ENCODE data around the gene ALB.

ALB gene

DNA sequence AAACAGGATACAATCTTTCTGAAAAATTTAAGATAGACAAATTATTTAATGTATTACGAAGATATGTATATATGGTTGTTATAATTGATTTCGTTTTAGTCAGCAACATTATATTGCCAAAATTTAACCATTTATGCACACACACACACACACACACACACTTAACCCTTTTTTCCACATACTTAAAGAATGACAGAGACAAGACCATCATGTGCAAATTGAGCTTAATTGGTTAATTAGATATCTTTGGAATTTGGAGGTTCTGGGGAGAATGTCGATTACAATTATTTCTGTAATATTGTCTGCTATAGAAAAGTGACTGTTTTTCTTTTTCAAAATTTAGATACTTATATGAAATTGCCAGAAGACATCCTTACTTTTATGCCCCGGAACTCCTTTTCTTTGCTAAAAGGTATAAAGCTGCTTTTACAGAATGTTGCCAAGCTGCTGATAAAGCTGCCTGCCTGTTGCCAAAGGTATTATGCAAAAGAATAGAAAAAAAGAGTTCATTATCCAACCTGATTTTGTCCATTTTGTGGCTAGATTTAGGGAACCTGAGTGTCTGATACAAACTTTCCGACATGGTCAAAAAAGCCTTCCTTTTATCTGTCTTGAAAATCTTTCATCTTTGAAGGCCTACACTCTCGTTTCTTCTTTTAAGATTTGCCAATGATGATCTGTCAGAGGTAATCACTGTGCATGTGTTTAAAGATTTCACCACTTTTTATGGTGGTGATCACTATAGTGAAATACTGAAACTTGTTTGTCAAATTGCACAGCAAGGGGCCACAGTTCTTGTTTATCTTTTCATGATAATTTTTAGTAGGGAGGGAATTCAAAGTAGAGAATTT, 5.2 kb downstream of the ALB start:
- DNase-seq = no peak

DNA sequence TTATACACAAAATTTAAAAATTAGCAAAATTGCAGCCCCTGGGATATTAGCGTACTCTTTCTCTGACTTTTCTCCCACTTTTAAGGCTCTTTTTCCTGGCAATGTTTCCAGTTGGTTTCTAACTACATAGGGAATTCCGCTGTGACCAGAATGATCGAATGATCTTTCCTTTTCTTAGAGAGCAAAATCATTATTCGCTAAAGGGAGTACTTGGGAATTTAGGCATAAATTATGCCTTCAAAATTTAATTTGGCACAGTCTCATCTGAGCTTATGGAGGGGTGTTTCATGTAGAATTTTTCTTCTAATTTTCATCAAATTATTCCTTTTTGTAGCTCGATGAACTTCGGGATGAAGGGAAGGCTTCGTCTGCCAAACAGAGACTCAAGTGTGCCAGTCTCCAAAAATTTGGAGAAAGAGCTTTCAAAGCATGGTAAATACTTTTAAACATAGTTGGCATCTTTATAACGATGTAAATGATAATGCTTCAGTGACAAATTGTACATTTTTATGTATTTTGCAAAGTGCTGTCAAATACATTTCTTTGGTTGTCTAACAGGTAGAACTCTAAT, 6.0 kb downstream of the ALB start:
- no peak for DNase-seq

DNA sequence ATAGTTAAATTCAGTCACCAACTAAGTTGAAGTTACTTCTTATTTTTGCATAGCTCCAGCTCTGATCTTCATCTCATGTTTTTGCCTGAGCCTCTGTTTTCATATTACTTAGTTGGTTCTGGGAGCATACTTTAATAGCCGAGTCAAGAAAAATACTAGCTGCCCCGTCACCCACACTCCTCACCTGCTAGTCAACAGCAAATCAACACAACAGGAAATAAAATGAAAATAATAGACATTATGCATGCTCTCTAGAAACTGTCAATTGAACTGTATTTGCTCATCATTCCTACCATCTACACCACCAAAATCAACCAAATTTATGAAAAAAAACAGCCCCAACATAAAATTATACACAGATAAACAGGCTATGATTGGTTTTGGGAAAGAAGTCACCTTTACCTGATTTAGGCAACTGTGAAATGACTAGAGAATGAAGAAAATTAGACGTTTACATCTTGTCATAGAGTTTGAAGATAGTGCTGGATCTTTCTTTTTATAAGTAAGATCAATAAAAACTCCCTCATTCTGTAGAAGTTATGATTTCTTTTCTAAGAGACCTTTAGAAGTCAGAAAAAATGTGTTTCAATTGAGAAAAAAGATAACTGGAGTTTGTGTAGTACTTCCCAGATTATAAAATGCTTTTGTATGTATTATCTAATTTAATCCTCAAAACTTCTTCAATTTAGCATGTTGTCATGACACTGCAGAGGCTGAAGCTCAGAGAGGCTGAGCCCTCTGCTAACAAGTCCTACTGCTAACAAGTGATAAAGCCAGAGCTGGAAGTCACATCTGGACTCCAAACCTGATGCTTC, 7.0 kb downstream of the ALB start:
- no peak for DNase-seq

DNA sequence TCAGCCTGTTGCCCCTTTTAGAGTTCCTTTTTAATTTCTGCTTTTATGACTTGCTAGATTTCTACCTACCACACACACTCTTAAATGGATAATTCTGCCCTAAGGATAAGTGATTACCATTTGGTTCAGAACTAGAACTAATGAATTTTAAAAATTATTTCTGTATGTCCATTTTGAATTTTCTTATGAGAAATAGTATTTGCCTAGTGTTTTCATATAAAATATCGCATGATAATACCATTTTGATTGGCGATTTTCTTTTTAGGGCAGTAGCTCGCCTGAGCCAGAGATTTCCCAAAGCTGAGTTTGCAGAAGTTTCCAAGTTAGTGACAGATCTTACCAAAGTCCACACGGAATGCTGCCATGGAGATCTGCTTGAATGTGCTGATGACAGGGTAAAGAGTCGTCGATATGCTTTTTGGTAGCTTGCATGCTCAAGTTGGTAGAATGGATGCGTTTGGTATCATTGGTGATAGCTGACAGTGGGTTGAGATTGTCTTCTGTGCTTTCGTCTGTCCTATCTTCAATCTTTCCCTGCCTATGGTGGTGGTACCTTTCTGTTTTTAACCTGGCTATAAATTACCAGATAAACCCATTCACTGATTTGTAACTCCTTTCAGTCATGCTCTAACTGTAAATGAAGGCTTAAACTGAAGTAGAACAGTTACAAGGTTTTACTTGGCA, 7.8 kb downstream of the ALB start:
- DNase-seq = no peak

DNA sequence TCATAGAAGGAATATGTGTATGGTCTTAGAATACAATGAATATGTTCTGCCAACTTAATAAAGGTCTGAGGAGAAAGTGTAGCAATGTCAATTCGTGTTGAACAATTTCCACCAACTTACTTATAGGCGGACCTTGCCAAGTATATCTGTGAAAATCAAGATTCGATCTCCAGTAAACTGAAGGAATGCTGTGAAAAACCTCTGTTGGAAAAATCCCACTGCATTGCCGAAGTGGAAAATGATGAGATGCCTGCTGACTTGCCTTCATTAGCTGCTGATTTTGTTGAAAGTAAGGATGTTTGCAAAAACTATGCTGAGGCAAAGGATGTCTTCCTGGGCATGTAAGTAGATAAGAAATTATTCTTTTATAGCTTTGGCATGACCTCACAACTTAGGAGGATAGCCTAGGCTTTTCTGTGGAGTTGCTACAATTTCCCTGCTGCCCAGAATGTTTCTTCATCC, 9.2 kb downstream of the ALB start:
- DNase-seq = no peak

DNA sequence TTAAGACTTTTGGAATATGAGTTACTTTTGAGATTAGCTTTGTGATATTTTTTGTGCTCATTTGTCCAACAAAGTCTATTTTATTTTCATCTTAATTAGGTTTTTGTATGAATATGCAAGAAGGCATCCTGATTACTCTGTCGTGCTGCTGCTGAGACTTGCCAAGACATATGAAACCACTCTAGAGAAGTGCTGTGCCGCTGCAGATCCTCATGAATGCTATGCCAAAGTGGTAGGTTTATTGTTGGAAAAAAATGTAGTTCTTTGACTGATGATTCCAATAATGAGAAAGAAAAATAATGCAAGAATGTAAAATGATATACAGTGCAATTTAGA, 10.8 kb downstream of the ALB start:
- no peak for DNase-seq

DNA sequence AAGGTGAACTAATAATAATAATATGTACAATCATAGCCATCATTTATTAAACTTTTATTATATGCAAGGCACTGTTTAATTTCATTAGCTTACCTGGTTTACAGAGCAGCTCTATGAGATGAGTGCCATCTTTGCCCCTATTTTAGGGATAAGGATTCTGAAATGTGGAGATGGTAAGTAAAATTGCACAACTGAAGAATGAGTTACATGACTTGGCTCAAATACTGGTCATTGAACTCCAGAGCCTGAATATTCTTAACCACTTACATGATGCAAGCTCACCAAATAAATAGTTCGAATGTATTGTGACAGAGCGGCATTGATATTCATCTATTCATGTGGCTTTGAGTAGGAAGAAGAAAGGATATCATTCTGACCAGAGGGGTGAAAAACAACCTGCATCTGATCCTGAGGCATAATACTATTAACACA, 11.7 kb downstream of the ALB start:
- DNase-seq = no peak

DNA sequence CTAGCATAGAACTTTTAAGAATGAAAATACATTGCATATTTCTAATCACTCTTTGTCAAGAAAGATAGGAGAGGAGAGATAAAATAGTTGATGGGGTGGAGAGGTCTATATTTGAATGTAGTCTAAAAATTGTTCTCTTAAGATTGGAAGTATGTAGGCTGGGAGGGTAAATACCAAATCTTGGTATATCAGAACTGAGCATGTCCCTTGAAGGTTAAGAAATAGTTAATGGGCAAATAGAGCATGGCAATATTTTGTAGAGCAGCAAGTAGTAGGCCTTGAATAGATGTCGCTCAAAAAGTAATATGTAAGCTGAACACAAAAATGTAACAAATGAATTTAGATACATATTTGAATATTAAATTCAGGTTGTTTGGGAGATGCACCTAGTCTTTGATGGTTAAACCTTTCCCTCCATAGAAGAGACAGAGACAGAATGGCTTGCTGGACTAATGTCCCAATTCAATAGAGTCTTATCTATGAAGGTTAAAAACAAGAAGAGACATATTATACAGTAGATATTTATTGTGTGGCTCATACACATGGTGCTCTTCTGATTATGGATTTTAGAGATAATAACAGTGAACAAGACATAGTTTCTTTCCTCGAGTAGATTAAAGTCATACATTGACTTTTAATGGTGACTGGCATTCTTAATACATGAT, 12.5 kb downstream of the ALB start:
- DNase-seq = no peak

DNA sequence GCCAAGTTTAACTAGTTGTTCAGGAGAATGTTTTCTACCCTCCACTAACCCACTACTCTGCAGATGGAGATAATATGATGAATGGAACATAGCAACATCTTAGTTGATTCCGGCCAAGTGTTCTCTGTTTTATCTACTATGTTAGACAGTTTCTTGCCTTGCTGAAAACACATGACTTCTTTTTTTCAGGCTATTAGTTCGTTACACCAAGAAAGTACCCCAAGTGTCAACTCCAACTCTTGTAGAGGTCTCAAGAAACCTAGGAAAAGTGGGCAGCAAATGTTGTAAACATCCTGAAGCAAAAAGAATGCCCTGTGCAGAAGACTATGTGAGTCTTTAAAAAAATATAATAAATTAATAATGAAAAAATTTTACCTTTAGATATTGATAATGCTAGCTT, 13.3 kb downstream of the ALB start:
- DNase-seq = no peak

DNA sequence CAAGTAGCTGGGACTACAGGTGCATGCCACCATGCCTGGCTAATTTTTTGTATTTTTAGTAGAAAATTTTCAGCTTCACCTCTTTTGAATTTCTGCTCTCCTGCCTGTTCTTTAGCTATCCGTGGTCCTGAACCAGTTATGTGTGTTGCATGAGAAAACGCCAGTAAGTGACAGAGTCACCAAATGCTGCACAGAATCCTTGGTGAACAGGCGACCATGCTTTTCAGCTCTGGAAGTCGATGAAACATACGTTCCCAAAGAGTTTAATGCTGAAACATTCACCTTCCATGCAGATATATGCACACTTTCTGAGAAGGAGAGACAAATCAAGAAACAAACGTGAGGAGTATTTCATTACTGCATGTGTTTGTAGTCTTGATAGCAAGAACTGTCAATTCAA, 13.9 kb downstream of the ALB start:
- no peak for DNase-seq

DNA sequence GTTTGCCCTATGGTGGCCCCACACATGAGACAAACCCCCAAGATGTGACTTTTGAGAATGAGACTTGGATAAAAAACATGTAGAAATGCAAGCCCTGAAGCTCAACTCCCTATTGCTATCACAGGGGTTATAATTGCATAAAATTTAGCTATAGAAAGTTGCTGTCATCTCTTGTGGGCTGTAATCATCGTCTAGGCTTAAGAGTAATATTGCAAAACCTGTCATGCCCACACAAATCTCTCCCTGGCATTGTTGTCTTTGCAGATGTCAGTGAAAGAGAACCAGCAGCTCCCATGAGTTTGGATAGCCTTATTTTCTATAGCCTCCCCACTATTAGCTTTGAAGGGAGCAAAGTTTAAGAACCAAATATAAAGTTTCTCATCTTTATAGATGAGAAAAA, 14.6 kb downstream of the ALB start:
- DNase-seq = no peak

DNA sequence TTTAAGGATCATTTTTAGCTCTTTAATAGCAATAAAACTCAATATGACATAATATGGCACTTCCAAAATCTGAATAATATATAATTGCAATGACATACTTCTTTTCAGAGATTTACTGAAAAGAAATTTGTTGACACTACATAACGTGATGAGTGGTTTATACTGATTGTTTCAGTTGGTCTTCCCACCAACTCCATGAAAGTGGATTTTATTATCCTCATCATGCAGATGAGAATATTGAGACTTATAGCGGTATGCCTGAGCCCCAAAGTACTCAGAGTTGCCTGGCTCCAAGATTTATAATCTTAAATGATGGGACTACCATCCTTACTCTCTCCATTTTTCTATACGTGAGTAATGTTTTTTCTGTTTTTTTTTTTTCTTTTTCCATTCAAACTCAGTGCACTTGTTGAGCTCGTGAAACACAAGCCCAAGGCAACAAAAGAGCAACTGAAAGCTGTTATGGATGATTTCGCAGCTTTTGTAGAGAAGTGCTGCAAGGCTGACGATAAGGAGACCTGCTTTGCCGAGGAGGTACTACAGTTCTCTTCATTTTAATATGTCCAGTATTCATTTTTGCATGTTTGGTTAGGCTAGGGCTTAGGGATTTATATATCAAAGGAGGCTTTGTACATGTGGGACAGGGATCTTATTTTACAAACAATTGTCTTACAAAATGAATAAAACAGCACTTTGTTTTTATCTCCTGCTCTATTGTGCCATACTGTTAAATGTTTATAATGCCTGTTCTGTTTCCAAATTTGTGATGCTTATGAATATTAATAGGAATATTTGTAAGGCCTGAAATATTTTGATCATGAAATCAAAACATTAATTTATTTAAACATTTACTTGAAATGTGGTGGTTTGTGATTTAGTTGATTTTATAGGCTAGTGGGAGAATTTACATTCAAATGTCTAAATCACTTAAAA, 15.3 kb downstream of the ALB start:
- no peak for DNase-seq

DNA sequence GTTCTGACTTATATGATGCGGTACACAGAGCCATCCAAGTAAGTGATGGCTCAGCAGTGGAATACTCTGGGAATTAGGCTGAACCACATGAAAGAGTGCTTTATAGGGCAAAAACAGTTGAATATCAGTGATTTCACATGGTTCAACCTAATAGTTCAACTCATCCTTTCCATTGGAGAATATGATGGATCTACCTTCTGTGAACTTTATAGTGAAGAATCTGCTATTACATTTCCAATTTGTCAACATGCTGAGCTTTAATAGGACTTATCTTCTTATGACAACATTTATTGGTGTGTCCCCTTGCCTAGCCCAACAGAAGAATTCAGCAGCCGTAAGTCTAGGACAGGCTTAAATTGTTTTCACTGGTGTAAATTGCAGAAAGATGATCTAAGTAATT, 16.5 kb downstream of the ALB start:
- DNase-seq = no peak

DNA sequence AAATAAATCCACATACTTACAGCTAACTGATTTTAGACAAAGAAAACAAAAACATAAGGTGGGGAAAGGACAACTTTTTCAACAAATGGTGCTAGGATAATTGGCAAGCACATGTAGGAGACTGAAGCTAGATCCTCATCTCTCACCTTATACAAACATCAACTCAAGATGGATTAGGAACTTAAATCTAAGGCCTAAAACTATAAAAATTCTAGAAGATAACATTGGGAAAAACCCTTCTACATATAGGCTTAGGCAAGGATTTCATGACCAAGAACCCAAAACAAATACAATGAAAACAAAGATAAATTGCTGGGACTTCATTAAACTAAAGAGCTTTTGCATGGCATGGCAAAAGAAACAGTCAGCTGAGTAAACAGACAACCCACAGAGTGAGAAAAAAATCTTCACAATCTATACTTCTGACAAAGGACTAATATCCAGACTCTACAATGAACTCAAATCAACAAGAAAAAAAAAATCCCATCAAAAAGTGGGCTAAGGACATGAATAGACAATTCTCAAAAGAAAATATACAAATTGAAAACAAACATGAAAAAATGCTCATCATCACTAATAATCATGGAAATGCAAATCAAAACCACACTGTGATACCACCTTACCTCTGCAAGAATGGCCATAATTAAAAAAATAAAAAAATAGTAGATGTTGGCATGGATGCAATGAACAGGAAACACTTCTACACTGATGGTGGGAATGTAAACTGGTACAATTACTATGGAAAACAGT, 17.8 kb downstream of the ALB start:
- DNase-seq = no peak

DNA sequence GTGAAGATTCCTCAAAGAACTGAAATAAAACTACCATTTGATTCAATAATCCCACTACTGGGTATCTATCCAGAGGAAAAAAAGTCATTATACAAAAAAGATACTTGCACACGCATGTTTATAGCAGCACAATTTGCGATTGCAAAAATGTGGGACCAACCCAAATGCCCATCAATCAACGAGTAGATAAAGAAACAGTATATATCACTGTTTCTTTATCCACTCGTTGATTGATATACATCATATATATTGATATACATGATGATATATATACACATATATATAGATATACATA, 18.3 kb downstream of the ALB start:
- no peak for DNase-seq

DNA sequence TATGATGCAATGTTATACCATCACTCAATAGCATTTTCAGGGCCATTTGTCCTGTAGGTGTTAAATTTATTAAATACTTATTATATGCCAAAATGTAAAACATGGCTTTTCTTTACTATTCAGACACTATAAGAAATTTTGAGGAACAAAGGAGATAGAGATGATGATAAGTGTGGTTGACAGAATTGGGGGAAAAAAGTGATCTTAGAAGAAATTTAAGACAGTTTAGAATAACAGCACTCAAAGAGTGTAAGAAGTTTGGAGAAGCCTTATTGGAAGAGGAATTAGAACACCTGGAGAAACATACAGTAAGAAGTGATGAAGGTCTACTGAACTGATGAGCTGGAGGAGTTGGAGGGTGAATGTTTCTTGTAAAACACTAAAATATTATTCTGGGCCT, 19.1 kb downstream of the ALB start:
- DNase-seq = no peak

DNA sequence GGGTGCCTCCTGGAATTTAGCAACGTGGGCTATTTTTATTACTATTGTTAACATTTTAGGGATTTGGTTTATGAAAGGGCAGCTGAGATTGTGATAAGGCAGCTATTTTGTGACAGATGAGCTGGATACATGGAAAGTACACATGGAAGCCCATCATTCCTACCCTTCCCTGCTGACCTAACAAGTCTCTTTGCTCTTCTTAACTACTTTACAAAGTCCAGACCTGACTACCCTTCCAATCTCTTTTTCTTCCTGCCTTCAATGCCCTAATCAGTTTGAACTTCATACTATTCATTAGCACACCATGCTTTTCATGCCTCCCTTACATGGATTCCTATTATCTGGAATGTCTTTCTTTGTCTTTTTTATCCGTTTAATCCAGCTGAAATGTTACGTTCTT, 22.6 kb downstream of the ALB start:
- no peak for DNase-seq

DNA sequence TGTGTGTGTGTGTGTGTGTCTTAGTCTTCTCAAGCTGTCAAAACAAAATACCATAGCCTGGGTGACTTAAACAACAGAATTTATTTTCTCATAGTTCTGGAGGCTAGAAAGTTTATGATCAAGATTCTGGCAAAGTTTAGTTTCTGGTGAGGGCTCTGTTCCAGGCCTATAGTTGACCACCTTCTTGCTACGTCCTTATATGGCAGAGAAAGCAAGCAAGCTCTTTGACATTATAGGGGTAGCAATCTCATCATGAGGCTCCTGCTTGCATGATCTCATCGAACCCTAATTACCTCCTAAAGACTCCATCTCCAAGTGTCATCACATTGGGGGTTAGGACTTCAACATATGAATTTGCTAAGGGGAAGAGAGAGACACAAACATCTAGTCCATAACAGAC, 25.0 kb downstream of the ALB start:
- DNase-seq = no peak

DNA sequence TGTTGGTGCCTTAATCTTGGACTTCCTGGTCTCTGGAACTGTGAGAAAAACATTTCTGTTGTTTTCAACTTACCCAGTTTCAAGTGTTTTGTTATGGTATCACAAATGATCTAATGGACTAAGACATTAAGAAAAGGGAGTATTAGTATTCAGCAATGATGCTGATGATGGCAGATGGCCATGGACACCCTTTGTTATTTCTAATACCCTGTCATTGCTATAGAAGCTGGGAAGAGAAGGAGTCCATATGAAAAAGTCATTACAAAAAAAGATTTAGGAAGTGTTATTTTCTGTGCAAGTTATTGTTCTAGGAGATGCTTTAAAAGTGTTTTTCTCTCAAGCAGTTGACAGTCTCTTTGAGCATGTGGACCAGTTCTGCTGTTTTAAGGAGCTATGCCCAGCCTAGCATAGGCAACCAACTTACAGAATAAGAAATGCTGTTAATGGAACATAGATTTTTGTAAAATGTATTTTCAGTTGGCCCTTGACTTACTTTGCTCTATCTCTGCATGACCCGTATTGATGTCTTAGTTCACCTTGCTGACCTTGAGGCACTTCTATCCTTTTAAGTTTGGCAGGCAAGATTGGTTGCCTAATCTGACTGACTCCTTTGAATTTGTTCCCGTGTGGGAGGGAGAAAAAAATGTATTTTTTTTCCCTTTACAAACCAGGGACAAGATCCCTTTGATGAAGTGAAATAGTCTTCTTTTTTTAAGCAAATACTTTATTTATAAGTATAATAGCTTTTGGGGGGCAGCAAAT, 25.9 kb downstream of the ALB start:
- no peak for DNase-seq

DNA sequence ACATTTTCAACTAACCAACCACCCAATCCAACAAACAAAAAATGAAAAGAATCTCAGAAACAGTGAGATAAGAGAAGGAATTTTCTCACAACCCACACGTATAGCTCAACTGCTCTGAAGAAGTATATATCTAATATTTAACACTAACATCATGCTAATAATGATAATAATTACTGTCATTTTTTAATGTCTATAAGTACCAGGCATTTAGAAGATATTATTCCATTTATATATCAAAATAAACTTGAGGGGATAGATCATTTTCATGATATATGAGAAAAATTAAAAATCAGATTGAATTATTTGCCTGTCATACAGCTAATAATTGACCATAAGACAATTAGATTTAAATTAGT, 27.7 kb downstream of the ALB start:
- DNase-seq = no peak
